ENCODE measurements around the gene C16orf95.

The C16orf95 gene

GRCh38 chr16:87291944-87292343 is 25.2 kb downstream of the C16orf95 start:
- H3K4me3 ChIP-seq (ENCODE audit: low read length), result no peak overlapping the region
- H3K27me3 ChIP-seq (ENCODE audit: control insufficient read depth, insufficient read depth, low read length), result no peaks in the 10 kb centered on the region
- no peaks in the 10 kb centered on the region for H3K36me3 ChIP-seq (ENCODE audit: insufficient read depth, low read length)
- no peak overlapping the region for H3K4me2 ChIP-seq (ENCODE audit: low read length)
- H3K4me1 ChIP-seq (ENCODE audit: control insufficient read depth, insufficient read depth, low read length), result no peaks in the 10 kb centered on the region
- H3K9me3 ChIP-seq (replicated peaks; ENCODE audit: low read length), result no peaks in the 10 kb centered on the region
- H3K9ac ChIP-seq (ENCODE audit: low read depth, low read length), result no peak overlapping the region

- no peak overlapping the region for H3K9ac ChIP-seq (ENCODE audit: low read depth, low read length)
- H3K4me1 ChIP-seq (ENCODE audit: control insufficient read depth, insufficient read depth, low read length), result no peaks in the 10 kb centered on the region
- no peaks in the 10 kb centered on the region for H3K36me3 ChIP-seq (ENCODE audit: insufficient read depth, low read length)
- no peak overlapping the region for H3K4me3 ChIP-seq (ENCODE audit: low read length)
- no peaks in the 10 kb centered on the region for H3K27me3 ChIP-seq (ENCODE audit: control insufficient read depth, insufficient read depth, low read length)
- no peak overlapping the region for H3K4me2 ChIP-seq (ENCODE audit: low read length)
- H3K9me3 ChIP-seq (replicated peaks; ENCODE audit: low read length), result no peaks in the 10 kb centered on the region
Measured at GRCh38 chr16:87288753-87289362, 28.3 kb downstream of the C16orf95 start.

- Histone ChIP-seq H3K4me2 (ENCODE audit: low read length) (no peak overlapping the region), H3K9ac (ENCODE audit: low read depth, low read length) (no peak overlapping the region), H3K4me3 (ENCODE audit: low read length) (no peak overlapping the region), H3K4me1 (ENCODE audit: control insufficient read depth, insufficient read depth, low read length) (no peaks in the 10 kb centered on the region), H3K27me3 (ENCODE audit: control insufficient read depth, insufficient read depth, low read length) (no peaks in the 10 kb centered on the region), H3K36me3 (ENCODE audit: insufficient read depth, low read length) (no peaks in the 10 kb centered on the region), H3K9me3 (replicated peaks; ENCODE audit: low read length) (no peaks in the 10 kb centered on the region)
Measured at GRCh38 chr16:87286839-87287626, 30.2 kb downstream of the C16orf95 start.

GRCh38 chr16:87284183-87284582 is 33.0 kb downstream of the C16orf95 start:
- Histone ChIP-seq H3K9ac (ENCODE audit: low read depth, low read length) (no peak overlapping the region), H3K27me3 (ENCODE audit: control insufficient read depth, insufficient read depth, low read length) (no peaks in the 10 kb centered on the region), H3K4me1 (ENCODE audit: control insufficient read depth, insufficient read depth, low read length) (no peaks in the 10 kb centered on the region), H3K4me2 (ENCODE audit: low read length) (no peak overlapping the region), H3K4me3 (ENCODE audit: low read length) (no peak overlapping the region), H3K36me3 (ENCODE audit: insufficient read depth, low read length) (no peaks in the 10 kb centered on the region), H3K9me3 (replicated peaks; ENCODE audit: low read length) (no peaks in the 10 kb centered on the region)

- no peak overlapping the region for H3K9ac ChIP-seq (ENCODE audit: low read depth, low read length)
- no peaks in the 10 kb centered on the region for H3K4me1 ChIP-seq (ENCODE audit: control insufficient read depth, insufficient read depth, low read length)
- H3K4me3 ChIP-seq (ENCODE audit: low read length), result no peak overlapping the region
- no peaks in the 10 kb centered on the region for H3K27me3 ChIP-seq (ENCODE audit: control insufficient read depth, insufficient read depth, low read length)
- H3K36me3 ChIP-seq (ENCODE audit: insufficient read depth, low read length), result no peaks in the 10 kb centered on the region
- no peaks in the 10 kb centered on the region for H3K9me3 ChIP-seq (replicated peaks; ENCODE audit: low read length)
- H3K4me2 ChIP-seq (ENCODE audit: low read length), result peak overlapping the region; percentile 68
Measured at GRCh38 chr16:87279094-87279658, 38.0 kb downstream of the C16orf95 start.

GRCh38 chr16:87278191-87279093 is 38.8 kb downstream of the C16orf95 start:
- Histone ChIP-seq H3K36me3 (ENCODE audit: insufficient read depth, low read length) (no peaks in the 10 kb centered on the region), H3K27me3 (ENCODE audit: control insufficient read depth, insufficient read depth, low read length) (no peaks in the 10 kb centered on the region), H3K9me3 (replicated peaks; ENCODE audit: low read length) (no peaks in the 10 kb centered on the region), H3K4me1 (ENCODE audit: control insufficient read depth, insufficient read depth, low read length) (no peaks in the 10 kb centered on the region), H3K4me3 (ENCODE audit: low read length) (no peak overlapping the region), H3K4me2 (ENCODE audit: low read length) (peak overlapping the region; percentile 68), H3K9ac (ENCODE audit: low read depth, low read length) (no peak overlapping the region)

GRCh38 chr16:87276924-87277323 is 40.3 kb downstream of the C16orf95 start:
- no peak overlapping the region for H3K9ac ChIP-seq (ENCODE audit: low read depth, low read length)
- no peaks in the 10 kb centered on the region for H3K27me3 ChIP-seq (ENCODE audit: control insufficient read depth, insufficient read depth, low read length)
- no peak overlapping the region for H3K4me3 ChIP-seq (ENCODE audit: low read length)
- H3K4me1 ChIP-seq (ENCODE audit: control insufficient read depth, insufficient read depth, low read length), result no peaks in the 10 kb centered on the region
- H3K9me3 ChIP-seq (replicated peaks; ENCODE audit: low read length), result no peaks in the 10 kb centered on the region
- H3K36me3 ChIP-seq (ENCODE audit: insufficient read depth, low read length), result no peaks in the 10 kb centered on the region
- H3K4me2 ChIP-seq (ENCODE audit: low read length), result no peak overlapping the region

GRCh38 chr16:87276091-87276701 is 41.0 kb downstream of the C16orf95 start:
- Histone ChIP-seq H3K4me3 (ENCODE audit: low read length) (no peak overlapping the region), H3K4me2 (ENCODE audit: low read length) (no peak overlapping the region), H3K27me3 (ENCODE audit: control insufficient read depth, insufficient read depth, low read length) (no peaks in the 10 kb centered on the region), H3K9ac (ENCODE audit: low read depth, low read length) (no peak overlapping the region), H3K9me3 (replicated peaks; ENCODE audit: low read length) (no peaks in the 10 kb centered on the region), H3K36me3 (ENCODE audit: insufficient read depth, low read length) (no peaks in the 10 kb centered on the region), H3K4me1 (ENCODE audit: control insufficient read depth, insufficient read depth, low read length) (no peaks in the 10 kb centered on the region)

GRCh38 chr16:87274794-87275193 is 42.4 kb downstream of the C16orf95 start:
- no peaks in the 10 kb centered on the region for H3K9me3 ChIP-seq (replicated peaks; ENCODE audit: low read length)
- H3K4me2 ChIP-seq (ENCODE audit: low read length), result no peak overlapping the region
- H3K36me3 ChIP-seq (ENCODE audit: insufficient read depth, low read length), result no peaks in the 10 kb centered on the region
- H3K4me3 ChIP-seq (ENCODE audit: low read length), result no peak overlapping the region
- no peaks in the 10 kb centered on the region for H3K4me1 ChIP-seq (ENCODE audit: control insufficient read depth, insufficient read depth, low read length)
- H3K27me3 ChIP-seq (ENCODE audit: control insufficient read depth, insufficient read depth, low read length), result no peaks in the 10 kb centered on the region
- H3K9ac ChIP-seq (ENCODE audit: low read depth, low read length), result no peak overlapping the region

GRCh38 chr16:87273471-87274030 is 43.6 kb downstream of the C16orf95 start:
- Histone ChIP-seq H3K4me3 (ENCODE audit: low read length) (no peak overlapping the region), H3K36me3 (ENCODE audit: insufficient read depth, low read length) (no peaks in the 10 kb centered on the region), H3K27me3 (ENCODE audit: control insufficient read depth, insufficient read depth, low read length) (no peaks in the 10 kb centered on the region), H3K9ac (ENCODE audit: low read depth, low read length) (no peak overlapping the region), H3K9me3 (replicated peaks; ENCODE audit: low read length) (no peaks in the 10 kb centered on the region), H3K4me2 (ENCODE audit: low read length) (no peak overlapping the region), H3K4me1 (ENCODE audit: control insufficient read depth, insufficient read depth, low read length) (no peaks in the 10 kb centered on the region)

Data from skeletal muscle satellite cell (primary cell).